GM19452 (cell line): ENCODE results near the gene PTPRN2.
"Not testable (repeated sequence)": the region's sequence is repeated elsewhere in the genome, so short reads cannot be mapped to it uniquely, and the experiment has no call there.

Experiments
- ATAC-seq: cut with Tn5 transposase; IDR thresholded peaks from one replicate; pipeline ENCODE4 v1.9.1; 2021; ENCODE audit not compliant: unreplicated experiment

Gene PTPRN2

DNA sequence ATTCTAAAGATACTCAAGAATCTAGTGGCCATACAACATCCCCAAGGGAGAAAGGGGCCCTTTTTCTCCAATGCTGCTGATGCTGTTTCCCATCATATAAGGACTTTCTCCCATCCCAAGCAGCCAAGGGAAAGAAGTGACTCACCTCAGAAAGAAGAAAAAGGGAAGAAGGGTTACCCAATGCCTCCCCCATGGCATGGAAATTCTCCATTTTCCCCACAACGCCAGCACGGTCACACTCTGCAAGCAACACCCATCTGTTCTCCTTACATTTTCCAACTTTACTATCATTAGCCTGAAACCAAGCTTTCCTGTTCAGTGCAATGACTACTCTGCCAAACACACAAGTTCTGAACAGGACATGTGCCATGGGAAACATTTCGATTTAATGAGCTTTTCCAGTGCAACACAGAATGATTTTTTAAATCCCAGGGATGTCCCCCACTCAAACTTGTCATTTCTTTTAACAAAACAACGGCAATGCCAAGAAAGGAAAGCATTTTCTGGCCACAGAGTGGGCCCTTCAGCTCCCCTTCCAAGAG lies 67.9 kb downstream of the PTPRN2 start:
- ATAC-seq, result no peak

DNA sequence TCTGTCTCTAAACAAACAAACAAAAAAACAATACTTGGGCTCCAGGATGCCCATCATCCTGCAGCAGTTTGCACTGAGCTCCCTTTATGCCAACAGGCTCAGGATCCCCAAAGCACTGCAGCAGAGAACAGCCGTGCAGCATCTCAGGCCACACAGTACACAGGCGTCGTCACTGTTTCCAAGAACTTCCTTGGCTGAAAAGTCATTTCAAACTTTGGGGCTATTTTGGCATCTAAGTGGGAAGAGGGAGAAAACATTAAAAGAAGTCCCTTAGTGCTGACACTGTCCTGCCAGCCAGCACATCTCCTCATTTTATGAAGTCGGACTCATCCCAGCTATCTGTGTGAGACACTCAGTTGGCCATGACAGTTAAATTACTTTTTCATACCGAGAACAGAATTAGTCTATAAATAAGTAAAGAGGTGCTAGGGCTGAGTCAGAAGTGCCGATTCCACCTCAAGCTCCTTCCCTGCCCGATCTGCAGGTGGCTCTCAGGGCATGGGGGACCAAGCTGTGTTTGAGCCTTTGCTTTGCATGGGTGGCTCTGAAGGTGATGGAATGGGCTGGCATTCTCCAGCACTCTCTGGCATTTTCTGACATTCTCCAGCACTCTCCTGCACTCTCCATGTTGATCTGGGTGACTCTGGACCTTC lies 68.5 kb downstream of the PTPRN2 start:
- no peak for ATAC-seq

- ATAC-seq, result no peak
These were observed 70.1 kb downstream of the PTPRN2 start for GRCh38 chr7:158517571-158517970.

GRCh38 chr7:158517072-158517471 lies 70.6 kb downstream of the PTPRN2 start:
- ATAC-seq, result no peak

- no peak for ATAC-seq
These were observed 71.1 kb downstream of the PTPRN2 start for GRCh38 chr7:158516524-158516923.

DNA sequence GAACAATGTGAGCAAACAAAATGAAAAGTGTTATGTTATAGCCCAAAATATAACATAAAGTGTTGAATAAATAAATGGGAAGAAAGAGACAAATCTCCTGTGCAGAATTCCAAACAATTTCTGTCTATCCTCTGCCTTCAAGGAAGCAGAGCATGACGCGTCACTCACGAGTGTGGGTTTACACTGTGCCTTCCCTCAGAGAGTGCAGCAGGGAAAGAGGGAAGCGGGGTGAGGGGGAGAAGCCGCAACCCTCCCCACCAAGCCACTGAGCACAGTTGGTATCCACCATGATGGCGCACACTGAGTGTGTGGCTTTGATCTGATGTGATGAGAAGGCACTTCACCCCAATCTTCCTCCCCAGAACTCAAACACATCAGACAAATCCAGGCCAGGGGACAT lies 74.8 kb downstream of the PTPRN2 start:
- ATAC-seq, result no peak

DNA sequence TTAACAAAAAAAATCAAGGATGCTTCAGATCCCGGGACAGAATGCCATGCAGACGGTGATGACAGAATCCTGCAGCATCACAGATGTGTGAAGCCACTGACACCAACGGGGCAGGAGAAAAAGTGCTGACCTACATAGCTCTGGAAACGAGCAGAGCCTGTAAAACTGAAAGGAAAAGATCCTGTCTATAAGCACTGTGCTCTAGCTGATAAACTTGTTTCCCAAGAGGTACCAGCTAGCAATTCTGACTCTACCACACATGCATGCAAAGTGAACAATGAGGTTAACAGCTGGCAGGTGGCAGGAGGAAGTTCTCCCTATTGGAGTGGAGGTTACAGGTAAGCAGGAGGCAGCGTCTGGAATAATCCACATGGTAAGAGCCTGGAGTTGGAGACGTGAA lies 75.6 kb downstream of the PTPRN2 start:
- ATAC-seq, result no peak

GRCh38 chr7:158508802-158509385 lies 78.7 kb downstream of the PTPRN2 start:
- ATAC-seq, result no peak

- ATAC-seq, result not testable (repeated sequence)
These were observed 79.3 kb downstream of the PTPRN2 start for GRCh38 chr7:158508321-158508720.

- ATAC-seq, result no peak
These were observed 79.7 kb downstream of the PTPRN2 start for GRCh38 chr7:158507917-158508316.

GRCh38 chr7:158507175-158507574 lies 80.4 kb downstream of the PTPRN2 start:
- ATAC-seq, result not testable (repeated sequence)

DNA sequence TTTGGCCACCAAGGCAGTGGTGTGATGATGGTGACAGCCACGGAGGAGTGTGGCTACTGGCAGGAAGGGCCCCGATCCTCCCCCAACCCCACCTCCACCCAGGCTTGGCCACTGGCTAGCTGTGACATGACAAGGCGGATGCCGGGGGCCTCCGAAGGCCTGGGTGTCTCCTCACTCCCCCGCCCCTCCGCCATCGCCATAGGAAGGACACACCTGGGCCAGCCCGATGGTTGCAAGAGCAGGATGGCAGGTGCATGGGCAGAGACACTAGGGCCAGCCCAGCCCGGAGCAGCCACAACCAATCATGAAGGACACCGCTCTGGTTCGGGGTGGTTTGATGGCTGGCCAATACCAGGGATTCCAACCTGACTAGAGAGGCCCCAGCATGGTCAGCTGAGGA lies 81.0 kb downstream of the PTPRN2 start:
- no peak for ATAC-seq

DNA sequence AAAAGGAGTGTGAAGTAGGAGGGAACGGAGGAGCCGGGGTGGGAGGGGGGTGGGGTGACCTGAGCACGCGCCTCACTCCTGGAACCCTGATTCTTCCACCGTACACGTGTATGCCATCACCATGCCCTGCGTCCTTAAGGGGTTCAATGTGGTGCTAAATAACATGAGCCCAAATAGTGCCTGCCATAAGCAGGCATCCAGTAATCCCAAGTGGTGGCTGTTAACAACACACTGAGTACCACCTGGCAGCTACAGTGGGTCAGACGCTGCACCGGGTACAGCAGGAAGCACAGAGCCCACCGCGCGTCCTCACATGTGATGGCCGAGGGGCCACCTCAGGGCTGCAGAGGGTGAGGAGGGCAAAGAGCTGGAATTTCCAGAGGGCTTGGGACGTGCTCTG lies 81.9 kb downstream of the PTPRN2 start:
- ATAC-seq, result no peak

DNA sequence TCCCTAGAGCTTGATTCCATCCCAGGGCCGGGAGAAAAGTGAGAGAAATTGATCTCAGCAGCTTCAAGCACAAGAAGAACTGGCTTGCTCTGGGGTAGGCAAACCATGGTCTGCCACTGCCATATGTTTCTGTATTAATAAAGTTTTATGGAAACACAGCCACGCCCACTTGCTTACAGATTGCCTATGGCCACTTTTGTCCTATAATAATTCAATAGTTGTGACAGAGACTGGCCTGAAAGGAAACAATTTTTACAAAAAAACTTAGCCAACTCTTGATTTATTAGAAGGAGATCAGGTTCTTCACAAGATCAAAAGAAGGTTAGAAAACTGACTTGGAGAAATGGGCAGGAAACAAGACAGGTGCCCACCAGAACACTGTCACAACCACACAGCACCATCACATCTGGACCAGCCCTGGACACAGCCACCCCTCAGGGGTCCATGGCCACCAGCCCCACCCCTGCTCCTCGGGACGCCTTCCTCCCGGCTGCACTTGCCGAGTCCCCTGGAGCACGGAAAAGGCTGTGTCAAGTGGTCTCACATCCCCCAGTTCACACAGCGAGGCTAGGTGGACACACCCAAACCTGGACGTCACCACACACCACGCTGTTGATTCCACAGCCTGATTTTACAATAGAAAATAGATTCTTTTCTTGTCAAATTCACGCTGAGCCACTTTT lies 85.4 kb downstream of the PTPRN2 start:
- ATAC-seq, result no peak

GRCh38 chr7:158501393-158502067 lies 86.1 kb downstream of the PTPRN2 start:
- ATAC-seq, result no peak

GRCh38 chr7:158500651-158501052 lies 87.0 kb downstream of the PTPRN2 start:
- ATAC-seq, result no peak

GRCh38 chr7:158499082-158499455 lies 88.6 kb downstream of the PTPRN2 start:
- no peak for ATAC-seq

- no peak for ATAC-seq
These were observed 89.1 kb downstream of the PTPRN2 start for GRCh38 chr7:158498443-158499081.

DNA sequence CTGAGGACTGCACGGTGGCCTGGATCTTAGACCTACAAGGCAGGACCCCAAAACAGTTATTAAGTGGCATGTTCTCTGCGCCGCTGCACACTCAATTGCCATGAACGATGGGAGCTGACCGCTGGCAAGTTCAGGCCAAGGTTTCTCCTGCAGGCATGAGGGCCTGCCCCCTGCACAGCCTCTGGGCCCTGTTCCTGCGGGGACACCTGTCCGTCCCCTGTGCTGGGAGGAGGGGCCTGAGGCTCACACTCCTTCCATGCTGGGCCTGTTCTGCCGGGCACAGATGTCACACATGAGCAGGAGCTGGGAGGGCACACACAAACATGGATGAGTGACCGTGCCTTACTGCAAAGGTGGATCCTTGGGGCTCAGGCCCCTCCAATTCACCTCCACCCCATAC lies 90.0 kb downstream of the PTPRN2 start:
- no peak for ATAC-seq

DNA sequence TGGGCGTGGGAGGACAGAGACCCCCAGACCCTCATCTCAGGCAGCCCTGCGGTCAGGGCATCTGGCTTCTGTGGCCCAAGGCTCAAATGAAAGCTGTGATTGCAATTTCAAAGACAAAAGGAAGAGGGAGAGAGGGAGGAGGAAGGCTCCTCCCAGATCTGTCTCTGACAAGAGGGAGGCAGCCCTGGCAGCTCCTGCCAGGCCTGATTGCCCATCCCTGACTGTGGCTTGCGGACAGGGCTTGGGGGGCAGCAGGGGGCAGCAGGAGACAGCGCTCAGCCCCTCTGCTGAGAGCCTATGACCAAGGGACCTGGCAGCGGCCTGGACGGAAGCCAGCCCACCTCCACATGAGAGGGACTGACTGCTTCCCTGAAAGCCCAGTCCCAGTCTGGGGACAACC lies 91.8 kb downstream of the PTPRN2 start:
- no peak for ATAC-seq

DNA sequence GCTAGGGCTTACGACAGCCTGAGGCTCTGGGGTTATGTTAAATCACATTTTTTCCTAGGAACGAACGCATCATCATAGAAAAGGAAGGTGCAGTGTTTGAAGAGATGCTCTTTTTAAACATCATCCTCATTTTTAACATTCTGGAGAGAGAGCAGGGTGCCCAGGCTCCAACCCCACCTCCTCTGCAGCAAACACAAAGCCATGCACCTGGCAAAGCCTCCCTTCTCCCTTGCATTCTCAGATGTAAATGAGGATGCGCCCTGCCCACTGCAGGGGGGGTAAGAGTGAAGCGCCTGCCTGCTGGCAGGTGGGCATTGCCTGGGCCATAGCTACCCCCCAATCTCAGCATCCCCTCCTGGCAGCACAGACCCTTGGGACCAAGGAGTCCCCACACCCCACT lies 92.4 kb downstream of the PTPRN2 start:
- no peak for ATAC-seq
